HepG2 (cell line): ENCODE results near the gene ANO4. TPM values are rescaled to one million over a fixed set of nuclear protein-coding genes. Genes with fewer than 3 reads are reported as not detected.
A peak's percentile ranks its signal among the peaks of the same experiment; 100 is the strongest.

Source experiments
- ATAC-seq: fragments of 200-7000 bp; cut with Tn5 transposase; 3 replicates; pipeline ENCODE4 v1.9.1; 2020; ENCODE audit warnings: mild to moderate bottlenecking, moderate library complexity
- BruUV-seq: library from RNA; stranded (reverse); fragments of 400-500 nt; replicated peaks from 2 replicates; lab custom pipeline; 2021; lab: Mats Ljungman, UMichigan
- CTCF ChIA-PET: fragments of 300-600 bp; formaldehyde crosslinking; extraction: SDS; loops from one replicate; lab custom pipeline; 2021; ENCODE audit warnings: low total read pairs, inconsistent platforms, low intra/inter-chr PET ratio; lab: Yijun Ruan, JAX
- POLR2A ChIA-PET: fragments of 350-600 bp; sonication (Branson Sonifier 250); formaldehyde crosslinking; loops from one replicate; lab custom pipeline; 2020; ENCODE audit warnings: antibody characterized with exemption, inconsistent platforms; lab: Yijun Ruan, JAX
- DNase-seq: peaks from one replicate; pipeline ENCODE4 v3.0.0-alpha.2; 2015; ENCODE audit warnings: low spot score
- FAIRE-seq: peaks from 3 replicates; lab custom pipeline; 2011; peaks lifted over from hg19 to GRCh38; lab: Jason Lieb, UNC
- H2AFZ ChIP-seq: one replicate; pipeline ENCODE4 v1.6.1; 2011; ENCODE audit warnings: low read length, inconsistent platforms
- H3K27ac ChIP-seq: fragments of 300-600 bp; 3 replicates; pipeline ENCODE4 v1.8.0; 2011; ENCODE audit warnings: mixed run types, mild to moderate bottlenecking, mixed read lengths, low read length, inconsistent platforms; ENCODE audit not compliant: insufficient read depth; ENCODE audit errors: extremely low read length
- H3K27me3 ChIP-seq, 2 experiments: fragments of 200-600 bp in 1 of 2; 2 replicates in 1 of 2; 3 replicates in 1 of 2; pipeline versions ENCODE4 v1.6.0 to v1.8.0; 2011; ENCODE audit warnings: low read length in 2 of 2, mild to moderate bottlenecking in 2 of 2, moderate library complexity in 2 of 2, inconsistent platforms in 1 of 2; ENCODE audit not compliant: insufficient read depth in 2 of 2, control insufficient read depth in 1 of 2
- H3K36me3 ChIP-seq, 2 experiments: fragments of 200-600 bp in 1 of 2; replicated peaks in 1 of 2; 2 replicates in 1 of 2; 3 replicates in 1 of 2; pipeline versions ENCODE4 v1.5.1 to v1.8.0; 2011; ENCODE audit warnings: low read length in 2 of 2, inconsistent platforms in 1 of 2; ENCODE audit not compliant: insufficient read depth in 2 of 2, control insufficient read depth in 1 of 2
- H3K4me1 ChIP-seq: 2 replicates; pipeline ENCODE4 v1.5.1; 2012; ENCODE audit warnings: low read length, inconsistent platforms; ENCODE audit not compliant: insufficient read depth
- H3K4me2 ChIP-seq: 2 replicates; pipeline ENCODE4 v1.6.0; 2011; ENCODE audit warnings: low read depth, low read length, inconsistent platforms
- H3K4me3 ChIP-seq, 3 experiments: fragments of 200-600 bp in 1 of 3; sonication (generic), shearing (Covaris generic) in 1 of 3; replicated peaks in 1 of 3; 2 replicates each; pipeline ENCODE4 v1.5.1; 2011 to 2016; ENCODE audit warnings: low read length in 3 of 3, inconsistent platforms in 2 of 3, low read depth in 2 of 3, mild to moderate bottlenecking in 2 of 3, control low read depth in 1 of 3, mixed read lengths in 1 of 3; ENCODE audit not compliant: insufficient read depth in 1 of 3
- H3K79me2 ChIP-seq: one replicate; pipeline ENCODE4 v1.6.1; 2011; ENCODE audit warnings: low read length, inconsistent platforms; ENCODE audit not compliant: insufficient read depth
- H3K9ac ChIP-seq: 2 replicates; pipeline ENCODE4 v1.6.0; 2011; ENCODE audit warnings: mild to moderate bottlenecking, low read depth, low read length, inconsistent platforms; ENCODE audit not compliant: insufficient read depth
- H3K9me3 ChIP-seq: 2 replicates; pipeline ENCODE4 v1.5.1; 2012; ENCODE audit warnings: mild to moderate bottlenecking, low read length
- H4K20me1 ChIP-seq: 2 replicates; pipeline ENCODE4 v1.6.0; 2011; ENCODE audit warnings: inconsistent platforms, mild to moderate bottlenecking, low read length, moderate library complexity; ENCODE audit not compliant: insufficient read depth
- ATF7 ChIP-seq, 2 experiments: fragments of 450-650 bp in 1 of 2; sonication (generic) in 1 of 2; formaldehyde crosslinking in 1 of 2; IDR thresholded peaks; 2 replicates each; pipeline versions ENCODE4 v1.4.0 to v1.6.1; 2016 to 2020; ENCODE audit warnings: antibody characterized with exemption in 1 of 2, mild to moderate bottlenecking in 1 of 2, missing genetic modification reagents in 1 of 2
- CBX5 ChIP-seq: sonication (generic); formaldehyde crosslinking; IDR thresholded peaks from 2 replicates; pipeline ENCODE4 v1.4.0; 2020; ENCODE audit warnings: missing genetic modification reagents, borderline replicate concordance
- ESRRA ChIP-seq: sonication (generic); formaldehyde crosslinking; IDR thresholded peaks from 2 replicates; pipeline ENCODE4 v1.5.1; 2020; ENCODE audit warnings: mild to moderate bottlenecking, low read depth, missing genetic modification reagents
- GABPB1 ChIP-seq: IDR thresholded peaks from 2 replicates; pipeline ENCODE4 v1.6.1; 2016; ENCODE audit warnings: mild to moderate bottlenecking, missing genetic modification reagents, moderate library complexity, missing compliant biosample characterization
- HOXD1 ChIP-seq: sonication (generic); formaldehyde crosslinking; IDR thresholded peaks from 2 replicates; pipeline ENCODE4 v1.5.0; 2020; ENCODE audit warnings: missing genetic modification reagents
- MAFF ChIP-seq: IDR thresholded peaks from 2 replicates; pipeline ENCODE4 v1.6.1; 2011; ENCODE audit warnings: low read depth, low read length, improper control_type of control experiment
- MAFK ChIP-seq, 2 experiments: IDR thresholded peaks in 1 of 2; conservative IDR thresholded peaks in 1 of 2; 2 replicates each; pipeline ENCODE4 v1.6.1; 2011; ENCODE audit warnings: improper control_type of control experiment in 2 of 2, low read length in 2 of 2
- NR1H2 ChIP-seq: sonication (generic); formaldehyde crosslinking; IDR thresholded peaks from 2 replicates; pipeline ENCODE4 v1.8.1; 2022; ENCODE audit warnings: low read depth, missing genetic modification reagents, borderline replicate concordance
- ZNF274 ChIP-seq: sonication (generic); formaldehyde crosslinking; IDR thresholded peaks from 2 replicates; pipeline ENCODE4 v1.5.1; 2020; ENCODE audit warnings: mild to moderate bottlenecking, missing genetic modification reagents
- ZNF709 ChIP-seq: sonication (generic); formaldehyde crosslinking; IDR thresholded peaks from 2 replicates; pipeline ENCODE4 v1.5.0; 2020; ENCODE audit warnings: mild to moderate bottlenecking, missing genetic modification reagents
- ZSCAN12 ChIP-seq: sonication (generic); formaldehyde crosslinking; IDR thresholded peaks from 2 replicates; pipeline ENCODE4 v1.9.0; 2021; ENCODE audit warnings: mild to moderate bottlenecking, missing genetic modification reagents
- WGBS: methylation state at CpG from one replicate; pipeline ENCODE4 v1.1.6; 2017; ENCODE audit warnings: low lambda C conversion rate; 5-methylcytosine and 5-hydroxymethylcytosine counted together
- in situ Hi-C: cut with HindIII; loops from 2 replicates; pipeline ENCODE4 v1.10.0; 2017; ENCODE audit warnings: low pct_unique_long_range_greater_than_20kb; ENCODE audit not compliant: extremely low pct_ligation_motif_present
- intact Hi-C: fragments of 100-400 bp; cut with micrococcal nuclease; formaldehyde crosslinking; loops from one replicate; pipeline ENCODE4 v1.10.0; 2022; ENCODE audit not compliant: unreplicated experiment
- polyA plus RNA-seq, 8 experiments: library from polyadenylated mRNA; depleted of rRNA in 3 of 8; stranded (reverse) in 7 of 8; unstranded in 1 of 8; fragments of >200 nt; fragmentation: Illumina TruSeq in 4 of 8; extraction: Trizol in 4 of 8; gene quantifications; 2 replicates each; pipeline versions ENCODE4 v1.2.1 to v1.2.3, GENCODE V29; 2011 to 2016; ENCODE audit warnings: low read depth in 4 of 8, missing spikeins in 1 of 8, mixed read lengths in 1 of 8; ENCODE audit not compliant: insufficient read depth in 1 of 8
- total RNA-seq, 5 experiments: library from RNA; depleted of rRNA; stranded (reverse); fragments of >200 nt; fragmentation: Illumina TruSeq; extraction: Trizol; gene quantifications; 2 replicates each; pipeline ENCODE4 v1.2.3, GENCODE V29; 2016; ENCODE audit warnings: low read depth in 1 of 5
- TF ChIP-seq, protein P1 (sequence below): sonication (generic); formaldehyde crosslinking; IDR thresholded peaks from 2 replicates; pipeline ENCODE4 v1.5.0; 2020; ENCODE audit warnings: missing genetic modification reagents, mild to moderate bottlenecking, borderline replicate concordance
- TF ChIP-seq, protein P2 (sequence below): IDR thresholded peaks from 2 replicates; pipeline ENCODE4 v1.6.1; 2016; ENCODE audit warnings: mild to moderate bottlenecking, missing biosample characterization, missing genetic modification reagents

ANO4 gene
- total and polyA plus RNA-seq, 2 of the 13 experiments (the other 11 are each of a cell fraction or from before 2014, with no cell fraction given): not detected

GRCh38 chr12:100974341-100974740, 179.8 kb downstream of the ANO4 start:
- intact Hi-C loops (no loop called here), in situ Hi-C loops (no loop called here)
- Histone ChIP-seq H3K79me2 (no peaks in the 10 kb centered on the region), H3K27ac (no peak overlapping the region), H3K36me3 (no peaks in the 10 kb centered on the region), H3K4me3 (no peak overlapping the region), H3K4me2 (no peak overlapping the region), H4K20me1 (no peaks in the 10 kb centered on the region), H3K27me3 (no peaks in the 10 kb centered on the region), H3K9ac (no peak overlapping the region), H3K4me1 (no peaks in the 10 kb centered on the region), H3K9me3 (no peaks in the 10 kb centered on the region), H2AFZ (no peak overlapping the region)
- WGBS: 1% methylated on average over 3 of the region's 3 CpGs
- FAIRE-seq (no peak), ATAC-seq (no peak), DNase-seq (no peak)
- POLR2A ChIA-PET: no interaction called here
- no TSS peak for BruUV-seq
- CTCF ChIA-PET: no interaction called here
- TF ChIP-seq HOXD1 (no peak), MAFF (peak; percentile 23; the same call in 1 of the 2 replicates), MAFK (conservative IDR thresholded peaks at IDR 0.05 in 1 of 2, IDR thresholded peaks at IDR 0.05 in 1 of 2; ENCODE audit: low read length in 2 of 2) (peak; percentile 31 to 59; a peak in 3 of 4 replicates)

DNA sequence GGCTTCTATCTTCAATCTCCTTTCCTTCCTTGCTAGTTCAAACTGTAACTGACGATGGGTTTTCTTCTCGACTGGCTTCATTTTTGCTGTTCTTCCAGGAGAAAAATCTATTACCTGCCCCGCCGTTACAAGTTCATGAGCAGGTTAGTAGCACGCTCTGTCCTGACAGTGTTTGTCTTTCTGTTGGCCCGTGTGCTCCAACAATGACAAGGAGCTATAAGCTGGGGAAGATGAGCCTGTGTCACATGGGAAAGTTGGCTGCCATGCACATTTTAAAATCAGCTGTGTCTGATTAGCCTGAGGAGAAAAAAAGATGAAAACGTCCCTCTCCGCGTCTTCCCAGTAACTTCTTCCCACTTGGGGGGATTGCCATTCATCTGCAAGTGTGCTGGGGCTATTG, 180.2 kb downstream of the ANO4 start:
- no peak for ATAC-seq
- no peak overlapping the region for H3K27ac ChIP-seq
- CTCF ChIA-PET: no interaction called here
- H3K9ac ChIP-seq: no peak overlapping the region
- no TSS peak for BruUV-seq
- in situ Hi-C loops: no loop called here
- POLR2A ChIA-PET: no interaction called here
- H2AFZ ChIP-seq: no peak overlapping the region
- H4K20me1 ChIP-seq: no peaks in the 10 kb centered on the region
- no peak for DNase-seq
- FAIRE-seq: no peak
- no peaks in the 10 kb centered on the region for H3K9me3 ChIP-seq
- TF ChIP-seq ZSCAN12 (CRISPR knock-in tag) (no peak), ZNF274 (CRISPR knock-in tag) (no peak), ESRRA (CRISPR knock-in tag) (no peak), GABPB1 (CRISPR knock-in tag) (no peak), CBX5 (CRISPR knock-in tag) (no peak), ATF7 (IDR thresholded peaks at IDR 0.05) (no peak), ATF7 (CRISPR knock-in tag; IDR thresholded peaks at IDR 0.05) (no peak), NR1H2 (no peak), ZNF709 (CRISPR knock-in tag) (no peak)
- TF ChIP-seq, protein P1, sequence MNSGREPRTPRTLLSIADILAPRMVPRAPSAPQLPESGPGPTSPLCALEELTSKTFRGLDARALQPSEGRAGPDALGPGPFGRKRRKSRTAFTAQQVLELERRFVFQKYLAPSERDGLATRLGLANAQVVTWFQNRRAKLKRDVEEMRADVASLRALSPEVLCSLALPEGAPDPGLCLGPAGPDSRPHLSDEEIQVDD: no peak
- TF ChIP-seq, protein P2, sequence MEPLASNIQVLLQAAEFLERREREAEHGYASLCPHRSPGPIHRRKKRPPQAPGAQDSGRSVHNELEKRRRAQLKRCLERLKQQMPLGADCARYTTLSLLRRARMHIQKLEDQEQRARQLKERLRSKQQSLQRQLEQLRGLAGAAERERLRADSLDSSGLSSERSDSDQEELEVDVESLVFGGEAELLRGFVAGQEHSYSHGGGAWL (CRISPR knock-in tag): no peak
- H3K79me2 ChIP-seq: no peaks in the 10 kb centered on the region
- WGBS: 16% methylated on average over 9 of the region's 9 CpGs
- H3K4me3 ChIP-seq: no peak overlapping the region
- no peak overlapping the region for H3K4me2 ChIP-seq
- H3K36me3 ChIP-seq: no peaks in the 10 kb centered on the region
- H3K4me1 ChIP-seq: no peaks in the 10 kb centered on the region
- H3K27me3 ChIP-seq: no peaks in the 10 kb centered on the region
- intact Hi-C loops: no loop called here
